HepG2 (cell line): Measurements from ENCODE around the gene CIB2. TPM values are rescaled to one million over a fixed set of nuclear protein-coding genes. Genes with fewer than 3 reads are reported as not detected.
A peak's percentile ranks its signal among the peaks of the same experiment; 100 is the strongest.

Experiments used
- AGO1 ChIP-seq: fragments of 200-400 bp; formaldehyde crosslinking; IDR thresholded peaks from 2 replicates; pipeline ENCODE4 v1.6.1; 2017; ENCODE audit warnings: mild to moderate bottlenecking, low read depth, low read length, moderate library complexity; ENCODE audit not compliant: poor library complexity, severe bottlenecking
- FIP1L1 ChIP-seq: fragments of 200-400 bp; formaldehyde crosslinking; IDR thresholded peaks from 2 replicates; pipeline ENCODE4 v1.6.1; 2018; ENCODE audit warnings: low read depth, mild to moderate bottlenecking, low read length, moderate library complexity, borderline replicate concordance; ENCODE audit not compliant: insufficient read depth
- FOSL1 ChIP-seq: sonication (generic); formaldehyde crosslinking; IDR thresholded peaks from 2 replicates; pipeline ENCODE4 v1.9.0; 2021; ENCODE audit warnings: missing genetic modification reagents, borderline replicate concordance
- FOXA1 ChIP-seq, 2 experiments: fragments of 450-650 bp in 1 of 2; sonication (generic) in 1 of 2; formaldehyde crosslinking in 1 of 2; IDR thresholded peaks; 2 replicates each; pipeline versions ENCODE4 v1.4.0 to v1.6.1; 2016 to 2020; ENCODE audit warnings: missing genetic modification reagents in 1 of 2
- GABPB1 ChIP-seq: IDR thresholded peaks from 2 replicates; pipeline ENCODE4 v1.6.1; 2016; ENCODE audit warnings: mild to moderate bottlenecking, missing genetic modification reagents, moderate library complexity, missing compliant biosample characterization
- GATAD2A ChIP-seq: IDR thresholded peaks from 2 replicates; pipeline ENCODE4 v1.6.1; 2016
- GLI4 ChIP-seq: sonication (generic); formaldehyde crosslinking; IDR thresholded peaks from 2 replicates; pipeline ENCODE4 v1.5.1; 2020; ENCODE audit warnings: missing genetic modification reagents, mild to moderate bottlenecking, moderate library complexity, borderline replicate concordance
- KDM5B ChIP-seq: sonication (generic); formaldehyde crosslinking; IDR thresholded peaks from 2 replicates; pipeline ENCODE4 v1.4.0; 2020; ENCODE audit warnings: missing genetic modification reagents, mild to moderate bottlenecking, borderline replicate concordance
- KLF11 ChIP-seq: IDR thresholded peaks from 2 replicates; pipeline ENCODE4 v1.6.1; 2016; ENCODE audit warnings: missing compliant biosample characterization
- NAIF1 ChIP-seq: sonication (generic); formaldehyde crosslinking; IDR thresholded peaks from 2 replicates; pipeline ENCODE4 v1.5.0; 2020; ENCODE audit warnings: mild to moderate bottlenecking, missing genetic modification reagents, borderline replicate concordance
- NFKBIZ ChIP-seq: IDR thresholded peaks from 2 replicates; pipeline ENCODE4 v1.6.1; 2018; ENCODE audit warnings: missing genetic modification reagents, missing compliant biosample characterization
- NFRKB ChIP-seq: fragments of 450-650 bp; IDR thresholded peaks from 2 replicates; pipeline ENCODE4 v1.6.1; 2017
- NR3C1 ChIP-seq: sonication (generic); formaldehyde crosslinking; IDR thresholded peaks from 2 replicates; pipeline ENCODE4 v1.4.0; 2020; ENCODE audit warnings: missing genetic modification reagents
- RFX5 ChIP-seq: IDR thresholded peaks from 2 replicates; pipeline ENCODE4 v1.6.1; 2011; ENCODE audit warnings: low read depth, low read length, improper control_type of control experiment
- RFXANK ChIP-seq: IDR thresholded peaks from 2 replicates; pipeline ENCODE4 v1.6.1; 2016
- TGIF2 ChIP-seq: IDR thresholded peaks from 2 replicates; pipeline ENCODE4 v1.6.1; 2016; ENCODE audit warnings: control low read depth, missing compliant biosample characterization
- ZFP90 ChIP-seq: sonication (generic); formaldehyde crosslinking; IDR thresholded peaks from 2 replicates; pipeline ENCODE4 v1.8.0; 2022; ENCODE audit warnings: missing genetic modification reagents, mild to moderate bottlenecking, inconsistent platforms, borderline replicate concordance
- ZNF124 ChIP-seq: sonication (generic); formaldehyde crosslinking; IDR thresholded peaks from 2 replicates; pipeline ENCODE4 v1.4.0; 2020; ENCODE audit warnings: missing genetic modification reagents
- ZNF547 ChIP-seq: sonication (generic); formaldehyde crosslinking; IDR thresholded peaks from 2 replicates; pipeline ENCODE4 v1.5.1; 2020; ENCODE audit warnings: mild to moderate bottlenecking, missing genetic modification reagents
- ZNF7 ChIP-seq: IDR thresholded peaks from 2 replicates; pipeline ENCODE4 v1.6.1; 2016; ENCODE audit warnings: missing biosample characterization, missing genetic modification reagents
- polyA plus RNA-seq, 8 experiments: library from polyadenylated mRNA; depleted of rRNA in 3 of 8; stranded (reverse) in 7 of 8; unstranded in 1 of 8; fragments of >200 nt; fragmentation: Illumina TruSeq in 4 of 8; extraction: Trizol in 4 of 8; gene quantifications; 2 replicates each; pipeline versions ENCODE4 v1.2.1 to v1.2.3, GENCODE V29; 2011 to 2016; ENCODE audit warnings: low read depth in 4 of 8, missing spikeins in 1 of 8, mixed read lengths in 1 of 8; ENCODE audit not compliant: insufficient read depth in 1 of 8
- total RNA-seq, 5 experiments: library from RNA; depleted of rRNA; stranded (reverse); fragments of >200 nt; fragmentation: Illumina TruSeq; extraction: Trizol; gene quantifications; 2 replicates each; pipeline ENCODE4 v1.2.3, GENCODE V29; 2016; ENCODE audit warnings: low read depth in 1 of 5
- TF ChIP-seq, protein P1 (sequence below): sonication (generic); formaldehyde crosslinking; IDR thresholded peaks from 2 replicates; pipeline ENCODE4 v1.8.0; 2022; ENCODE audit warnings: mild to moderate bottlenecking, missing genetic modification reagents; ENCODE audit not compliant: insufficient replicate concordance
- TF ChIP-seq, protein P2 (sequence below): IDR thresholded peaks from 2 replicates; pipeline ENCODE4 v1.6.1; 2016
- TF ChIP-seq, protein P3 (sequence below): sonication (generic); formaldehyde crosslinking; IDR thresholded peaks from 2 replicates; pipeline ENCODE4 v1.4.0; 2020; ENCODE audit warnings: missing genetic modification reagents
- TF ChIP-seq, protein P4 (sequence below): sonication (generic); formaldehyde crosslinking; conservative IDR thresholded peaks from 2 replicates; pipeline ENCODE4 v1.8.0; 2022; ENCODE audit warnings: low read depth, missing genetic modification reagents

CIB2 gene
- total and polyA plus RNA-seq, 2 of the 13 experiments (the other 11 are each of a cell fraction or from before 2014, with no cell fraction given), result 1.4 to 1.5 TPM

DNA sequence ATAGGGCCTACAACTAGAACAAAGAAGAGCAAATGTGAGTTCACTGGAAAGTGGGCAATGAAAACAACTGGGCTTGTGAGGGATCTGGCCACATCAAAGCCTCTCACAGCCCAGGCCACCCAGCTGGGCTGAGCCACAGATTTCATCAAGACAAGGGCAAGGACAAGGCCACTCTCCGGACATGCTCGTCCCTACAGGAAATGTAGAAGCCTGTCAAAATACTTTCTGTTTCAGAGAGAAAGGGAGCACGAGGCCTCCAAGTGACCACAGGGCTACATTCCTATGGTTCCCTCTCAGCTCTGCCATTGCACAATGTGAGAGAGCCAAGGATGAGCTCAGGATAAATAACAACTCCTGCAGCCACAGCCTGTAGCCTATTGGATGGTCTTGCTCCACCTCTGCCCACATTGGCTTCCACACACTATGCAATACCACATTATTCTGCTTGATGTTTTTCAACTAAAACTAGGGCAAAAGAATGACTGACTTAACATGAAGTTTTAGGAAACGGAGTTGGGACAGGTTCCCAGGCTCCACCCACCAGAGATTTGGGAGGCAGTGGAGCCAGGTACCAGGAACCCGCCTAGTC is 65.9 kb downstream of the CIB2 start (continued):
- peak; percentile 70 for TF ChIP-seq KLF11
- no peak for TF ChIP-seq FIP1L1
- 0 out of 2 replicates have a peak, but pooled peaks have one; percentile 56 for TF ChIP-seq NAIF1
- TF ChIP-seq KDM5B, result peak; percentile 55; the same call in 1 of the 2 replicates
- TF ChIP-seq GLI4 (CRISPR knock-in tag), result no peak
- TF ChIP-seq NFKBIZ, result peak; percentile 91; the same call in 1 of the 2 replicates
- TF ChIP-seq RFXANK (CRISPR knock-in tag), result no peak
- TF ChIP-seq, protein P1, sequence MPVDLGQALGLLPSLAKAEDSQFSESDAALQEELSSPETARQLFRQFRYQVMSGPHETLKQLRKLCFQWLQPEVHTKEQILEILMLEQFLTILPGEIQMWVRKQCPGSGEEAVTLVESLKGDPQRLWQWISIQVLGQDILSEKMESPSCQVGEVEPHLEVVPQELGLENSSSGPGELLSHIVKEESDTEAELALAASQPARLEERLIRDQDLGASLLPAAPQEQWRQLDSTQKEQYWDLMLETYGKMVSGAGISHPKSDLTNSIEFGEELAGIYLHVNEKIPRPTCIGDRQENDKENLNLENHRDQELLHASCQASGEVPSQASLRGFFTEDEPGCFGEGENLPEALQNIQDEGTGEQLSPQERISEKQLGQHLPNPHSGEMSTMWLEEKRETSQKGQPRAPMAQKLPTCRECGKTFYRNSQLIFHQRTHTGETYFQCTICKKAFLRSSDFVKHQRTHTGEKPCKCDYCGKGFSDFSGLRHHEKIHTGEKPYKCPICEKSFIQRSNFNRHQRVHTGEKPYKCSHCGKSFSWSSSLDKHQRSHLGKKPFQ (CRISPR knock-in tag), result peak; percentile 60
- TF ChIP-seq ZNF7 (CRISPR knock-in tag), result 0 out of 2 replicates have a peak, but pooled peaks have one; percentile 9
- TF ChIP-seq, protein P2, sequence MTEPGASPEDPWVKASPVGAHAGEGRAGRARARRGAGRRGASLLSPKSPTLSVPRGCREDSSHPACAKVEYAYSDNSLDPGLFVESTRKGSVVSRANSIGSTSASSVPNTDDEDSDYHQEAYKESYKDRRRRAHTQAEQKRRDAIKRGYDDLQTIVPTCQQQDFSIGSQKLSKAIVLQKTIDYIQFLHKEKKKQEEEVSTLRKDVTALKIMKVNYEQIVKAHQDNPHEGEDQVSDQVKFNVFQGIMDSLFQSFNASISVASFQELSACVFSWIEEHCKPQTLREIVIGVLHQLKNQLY (CRISPR knock-in tag), result peak; percentile 100
- TF ChIP-seq GABPB1 (CRISPR knock-in tag), result peak; percentile 70
- TF ChIP-seq AGO1, result no peak
- no peak for TF ChIP-seq NFRKB
- TF ChIP-seq ZNF547 (CRISPR knock-in tag), result peak; percentile 72; the same call in 1 of the 2 replicates
- peak; percentile 98 for TF ChIP-seq GATAD2A (CRISPR knock-in tag)
- peak; percentile 57; the same call in 1 of the 2 replicates for TF ChIP-seq ZNF124 (CRISPR knock-in tag)
- TF ChIP-seq TGIF2 (CRISPR knock-in tag), result peak; percentile 98
- no peak for TF ChIP-seq FOXA1 (IDR thresholded peaks at IDR 0.05)
- TF ChIP-seq FOXA1 (CRISPR knock-in tag; IDR thresholded peaks at IDR 0.05), result peak; percentile 77
- TF ChIP-seq RFX5, result no peak
- TF ChIP-seq, protein P3, sequence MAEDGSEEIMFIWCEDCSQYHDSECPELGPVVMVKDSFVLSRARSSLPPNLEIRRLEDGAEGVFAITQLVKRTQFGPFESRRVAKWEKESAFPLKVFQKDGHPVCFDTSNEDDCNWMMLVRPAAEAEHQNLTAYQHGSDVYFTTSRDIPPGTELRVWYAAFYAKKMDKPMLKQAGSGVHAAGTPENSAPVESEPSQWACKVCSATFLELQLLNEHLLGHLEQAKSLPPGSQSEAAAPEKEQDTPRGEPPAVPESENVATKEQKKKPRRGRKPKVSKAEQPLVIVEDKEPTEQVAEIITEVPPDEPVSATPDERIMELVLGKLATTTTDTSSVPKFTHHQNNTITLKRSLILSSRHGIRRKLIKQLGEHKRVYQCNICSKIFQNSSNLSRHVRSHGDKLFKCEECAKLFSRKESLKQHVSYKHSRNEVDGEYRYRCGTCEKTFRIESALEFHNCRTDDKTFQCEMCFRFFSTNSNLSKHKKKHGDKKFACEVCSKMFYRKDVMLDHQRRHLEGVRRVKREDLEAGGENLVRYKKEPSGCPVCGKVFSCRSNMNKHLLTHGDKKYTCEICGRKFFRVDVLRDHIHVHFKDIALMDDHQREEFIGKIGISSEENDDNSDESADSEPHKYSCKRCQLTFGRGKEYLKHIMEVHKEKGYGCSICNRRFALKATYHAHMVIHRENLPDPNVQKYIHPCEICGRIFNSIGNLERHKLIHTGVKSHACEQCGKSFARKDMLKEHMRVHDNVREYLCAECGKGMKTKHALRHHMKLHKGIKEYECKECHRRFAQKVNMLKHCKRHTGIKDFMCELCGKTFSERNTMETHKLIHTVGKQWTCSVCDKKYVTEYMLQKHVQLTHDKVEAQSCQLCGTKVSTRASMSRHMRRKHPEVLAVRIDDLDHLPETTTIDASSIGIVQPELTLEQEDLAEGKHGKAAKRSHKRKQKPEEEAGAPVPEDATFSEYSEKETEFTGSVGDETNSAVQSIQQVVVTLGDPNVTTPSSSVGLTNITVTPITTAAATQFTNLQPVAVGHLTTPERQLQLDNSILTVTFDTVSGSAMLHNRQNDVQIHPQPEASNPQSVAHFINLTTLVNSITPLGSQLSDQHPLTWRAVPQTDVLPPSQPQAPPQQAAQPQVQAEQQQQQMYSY (CRISPR knock-in tag), result no peak
- peak; percentile 50; the same call in 1 of the 2 replicates for TF ChIP-seq FOSL1 (CRISPR knock-in tag)
- no peak for TF ChIP-seq NR3C1
- peak; percentile 48; the same call in 1 of the 2 replicates for TF ChIP-seq ZFP90 (CRISPR knock-in tag)
- TF ChIP-seq, protein P4, sequence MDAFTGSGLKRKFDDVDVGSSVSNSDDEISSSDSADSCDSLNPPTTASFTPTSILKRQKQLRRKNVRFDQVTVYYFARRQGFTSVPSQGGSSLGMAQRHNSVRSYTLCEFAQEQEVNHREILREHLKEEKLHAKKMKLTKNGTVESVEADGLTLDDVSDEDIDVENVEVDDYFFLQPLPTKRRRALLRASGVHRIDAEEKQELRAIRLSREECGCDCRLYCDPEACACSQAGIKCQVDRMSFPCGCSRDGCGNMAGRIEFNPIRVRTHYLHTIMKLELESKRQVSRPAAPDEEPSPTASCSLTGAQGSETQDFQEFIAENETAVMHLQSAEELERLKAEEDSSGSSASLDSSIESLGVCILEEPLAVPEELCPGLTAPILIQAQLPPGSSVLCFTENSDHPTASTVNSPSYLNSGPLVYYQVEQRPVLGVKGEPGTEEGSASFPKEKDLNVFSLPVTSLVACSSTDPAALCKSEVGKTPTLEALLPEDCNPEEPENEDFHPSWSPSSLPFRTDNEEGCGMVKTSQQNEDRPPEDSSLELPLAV (CRISPR knock-in tag), result no peak
